Activated CD8-positive, alpha-beta memory T cell treated with anti-CD3 and anti-CD28 coated beads for 48 hours (primary cell): ENCODE measurements around the gene EPB41.
"Not testable (repeated sequence)": the region's sequence is repeated elsewhere in the genome, so short reads cannot be mapped to it uniquely, and the experiment has no call there.

Experiments used
- DNase-seq, 3 experiments: peaks; one replicate each; pipeline ENCODE4 v3.0.0-alpha.2; 2020; ENCODE audit warnings: low read depth in 2 of 3, low spot score in 2 of 3

EPB41 gene

GRCh38 chr1:29045663-29046062 lies 131.3 kb downstream of the EPB41 start:
- not testable (repeated sequence) for DNase-seq

- no peak for DNase-seq
These were observed 132.8 kb downstream of the EPB41 start for GRCh38 chr1:29047142-29047541.

DNA sequence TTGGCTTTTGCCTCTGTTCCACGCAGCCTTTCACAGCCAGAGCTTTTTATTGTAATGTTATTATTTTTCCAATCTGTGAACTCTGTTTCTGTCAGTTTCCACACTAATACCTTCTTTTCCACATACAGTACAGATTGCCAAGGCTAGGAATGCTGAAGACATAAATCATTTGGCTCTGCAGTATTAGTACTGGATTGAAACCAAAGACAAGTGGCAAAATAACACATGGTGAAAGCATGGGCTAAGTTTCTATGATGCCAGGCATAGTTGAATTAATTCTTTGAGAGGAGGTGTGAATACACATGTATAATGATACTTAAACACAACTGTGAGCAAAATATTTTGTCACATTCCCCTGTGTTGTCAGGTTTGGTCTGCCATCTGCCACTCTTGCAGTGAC lies 135.8 kb downstream of the EPB41 start:
- DNase-seq, result no peak

DNA sequence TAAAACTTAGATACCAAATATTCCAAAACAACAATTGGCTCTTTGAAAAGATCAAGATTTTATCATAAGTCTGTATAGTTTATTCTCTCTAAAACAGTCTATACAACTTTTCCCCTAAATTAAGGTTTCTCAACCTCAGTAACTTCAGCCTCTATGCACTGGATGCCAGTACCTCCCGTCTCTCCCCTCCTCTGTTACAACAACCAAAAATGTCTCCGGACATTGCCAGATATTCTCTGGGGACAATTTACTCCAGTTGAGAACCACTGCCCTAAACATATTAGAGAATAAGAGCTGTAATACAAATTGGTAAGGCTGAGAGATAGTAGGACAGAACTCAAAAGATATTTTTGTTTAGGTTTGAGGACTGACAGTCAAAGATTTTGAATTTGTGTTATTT lies 137.7 kb downstream of the EPB41 start:
- DNase-seq, result no peak

DNA sequence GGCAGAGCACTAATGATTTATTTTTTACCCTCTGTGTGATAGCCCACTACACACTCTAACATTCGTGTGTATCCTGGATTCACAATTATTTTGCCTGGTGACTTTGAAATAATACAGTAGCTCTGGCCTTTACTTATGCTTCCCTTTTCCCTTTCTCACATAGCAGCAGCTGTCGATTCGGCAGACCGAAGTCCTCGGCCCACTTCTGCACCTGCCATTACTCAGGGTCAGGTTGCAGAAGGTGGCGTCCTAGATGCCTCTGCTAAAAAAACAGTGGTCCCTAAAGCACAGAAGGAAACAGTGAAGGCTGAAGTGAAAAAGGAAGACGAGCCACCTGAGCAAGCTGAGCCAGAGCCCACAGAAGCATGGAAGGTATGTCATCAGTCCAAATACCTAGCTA lies 138.6 kb downstream of the EPB41 start:
- DNase-seq, result no peak

- no peak for DNase-seq
These were observed 140.8 kb downstream of the EPB41 start for GRCh38 chr1:29055160-29055559.

DNA sequence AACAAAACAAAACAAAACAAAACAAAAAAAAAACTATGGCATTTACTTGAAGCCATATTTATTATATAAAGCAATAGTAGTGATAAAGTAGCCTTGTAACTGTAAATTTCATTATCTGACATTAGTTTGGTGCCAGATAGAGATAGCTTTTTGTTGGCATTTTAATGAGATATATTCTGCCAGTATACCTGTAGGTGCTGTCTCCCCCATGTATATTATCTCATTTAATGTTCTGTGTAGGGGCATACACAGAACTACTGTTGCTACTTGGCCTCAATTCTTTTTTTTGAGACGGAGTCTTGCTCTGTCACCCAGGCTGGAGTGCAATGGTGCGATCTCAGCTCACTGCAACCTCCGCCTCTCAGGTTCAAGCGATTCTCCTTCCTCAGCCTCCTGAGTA lies 141.9 kb downstream of the EPB41 start:
- DNase-seq, result no peak

- no peak for DNase-seq
These were observed 143.3 kb downstream of the EPB41 start for GRCh38 chr1:29057700-29058099.

- DNase-seq, result no peak
These were observed 148.0 kb downstream of the EPB41 start for GRCh38 chr1:29062157-29062942.

GRCh38 chr1:29064064-29064463 lies 149.7 kb downstream of the EPB41 start:
- DNase-seq, result no peak

DNA sequence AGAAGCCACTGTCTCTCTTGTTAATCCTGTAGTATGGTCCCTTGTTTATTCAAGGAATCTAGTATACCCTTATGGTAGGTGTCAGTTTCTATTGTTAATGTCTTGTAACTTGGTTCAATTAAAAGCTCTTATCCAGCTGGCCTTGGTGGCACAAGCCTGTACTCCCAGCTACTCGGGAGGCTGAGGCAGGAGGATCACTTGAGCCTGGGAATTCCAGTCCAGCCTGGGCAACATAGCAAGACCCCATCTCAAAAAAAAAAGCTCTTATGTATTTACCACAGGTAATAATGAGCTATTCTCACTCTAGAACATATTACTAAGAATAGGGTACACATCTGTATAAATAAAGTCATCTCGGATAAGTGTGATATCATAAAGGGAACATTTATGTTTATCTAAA lies 162.8 kb downstream of the EPB41 start:
- no peak for DNase-seq

DNA sequence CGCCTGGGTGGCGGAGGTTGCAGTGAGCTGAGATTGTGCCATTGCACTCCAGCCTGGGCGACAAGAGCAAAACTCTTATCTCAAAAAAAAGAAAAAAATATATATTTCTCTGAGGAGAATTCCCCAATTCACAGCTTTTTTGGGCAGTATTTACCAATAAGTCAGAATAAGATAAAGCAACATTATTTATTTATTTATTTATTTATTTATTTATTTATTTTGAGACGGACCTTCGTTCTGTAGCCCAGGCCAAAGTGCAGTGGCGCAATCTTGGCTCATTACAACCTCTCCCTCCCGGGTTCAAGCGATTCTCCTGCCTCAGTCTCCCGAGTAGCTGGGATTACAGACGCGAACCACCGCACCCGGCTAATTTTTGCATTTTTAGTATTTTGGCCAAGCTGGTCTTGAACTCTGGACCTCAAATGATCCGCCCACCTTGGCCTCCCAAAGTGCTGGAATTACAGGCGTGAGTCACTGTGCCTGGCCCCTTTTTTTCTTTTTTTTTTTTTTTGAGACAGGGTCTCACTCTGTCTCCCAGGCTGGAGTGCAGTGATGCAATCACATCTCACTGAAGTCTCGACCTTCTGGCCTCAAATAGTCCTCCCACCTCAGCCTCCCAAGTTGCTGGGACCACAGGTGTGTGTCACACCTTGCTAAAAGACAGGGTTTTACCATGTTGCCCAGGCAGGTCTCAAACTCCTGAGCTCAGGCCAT lies 165.7 kb downstream of the EPB41 start:
- not testable (repeated sequence) for DNase-seq

- DNase-seq, result no peak
These were observed 166.8 kb downstream of the EPB41 start for GRCh38 chr1:29081201-29081600.

GRCh38 chr1:29082519-29082918 lies 168.2 kb downstream of the EPB41 start:
- DNase-seq, result no peak

- DNase-seq, result no peak
These were observed 169.2 kb downstream of the EPB41 start for GRCh38 chr1:29083317-29084195.

GRCh38 chr1:29084196-29084521 lies 169.8 kb downstream of the EPB41 start:
- DNase-seq, result no peak

GRCh38 chr1:29090937-29091618 lies 176.7 kb downstream of the EPB41 start:
- DNase-seq, result no peak

GRCh38 chr1:29092704-29093103 lies 178.3 kb downstream of the EPB41 start:
- not testable (repeated sequence) for DNase-seq

GRCh38 chr1:29094433-29094832 lies 180.1 kb downstream of the EPB41 start:
- no peak for DNase-seq

DNA sequence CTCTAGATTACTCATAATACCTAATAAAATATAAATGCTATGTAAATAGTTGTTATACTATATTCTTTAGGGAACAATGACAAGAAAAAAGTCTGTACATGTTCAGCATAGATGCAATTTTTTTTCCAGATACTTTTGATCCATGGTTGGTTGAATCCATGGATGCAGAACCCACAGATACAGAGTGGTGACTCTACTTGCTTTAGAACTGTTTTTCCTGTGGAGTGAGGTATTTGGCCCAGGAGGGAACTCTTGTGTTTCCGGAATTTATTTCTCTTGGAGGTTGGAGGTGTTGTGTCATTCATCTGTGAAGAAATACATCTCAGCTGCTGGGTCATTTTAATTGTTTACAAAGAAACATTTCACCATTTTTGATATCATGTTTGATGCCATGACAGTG lies 180.6 kb downstream of the EPB41 start:
- no peak for DNase-seq

DNA sequence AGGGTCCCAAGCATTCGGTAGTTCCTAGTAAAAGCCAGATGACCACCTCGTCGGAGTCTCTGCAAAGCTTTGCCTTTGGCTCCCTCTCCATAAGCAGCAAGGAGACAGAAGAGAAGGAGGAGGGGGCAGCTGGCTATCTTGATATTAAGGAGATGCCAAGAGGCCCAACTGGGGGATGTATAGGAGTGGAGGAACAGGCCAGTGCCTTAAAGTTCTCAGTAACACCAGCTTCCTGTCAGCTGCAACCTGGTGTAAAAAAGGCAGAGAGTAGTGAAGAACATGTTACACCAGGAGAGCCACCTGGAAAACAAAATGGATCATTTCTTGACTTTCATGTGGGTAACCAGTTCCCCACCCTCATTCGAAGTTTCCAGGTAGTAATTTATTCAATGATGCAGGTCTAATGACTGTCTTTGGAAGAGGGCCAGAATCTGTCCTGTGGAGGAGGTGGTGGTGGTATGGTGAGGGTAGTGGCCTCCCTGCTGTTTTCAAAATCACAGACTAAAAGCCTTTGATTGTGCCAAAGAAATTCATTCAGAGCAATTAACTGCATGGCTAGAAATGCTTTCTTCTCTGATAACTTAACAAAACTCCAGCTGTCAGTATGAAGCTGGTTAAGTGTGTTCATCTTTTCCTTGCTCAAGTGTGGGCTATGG lies 182.0 kb downstream of the EPB41 start:
- no peak for DNase-seq
